D721Med (cell line): ENCODE measurements around the gene SHQ1.

Experiments
- DNase-seq: peaks from one replicate; pipeline ENCODE4 v3.0.0; 2011; ENCODE audit warnings: low spot score; ENCODE audit not compliant: insufficient read length
- FAIRE-seq: peaks from 2 replicates; lab custom pipeline; 2011; peaks lifted over from hg19 to GRCh38; lab: Jason Lieb, UNC
- TF ChIP-seq, protein P1 (sequence below): IDR thresholded peaks from 2 replicates; pipeline ENCODE4 v1.5.1; 2012; ENCODE audit warnings: mild to moderate bottlenecking, control low read depth; ENCODE audit not compliant: insufficient read depth; ENCODE audit errors: missing control alignments

SHQ1 gene

DNA sequence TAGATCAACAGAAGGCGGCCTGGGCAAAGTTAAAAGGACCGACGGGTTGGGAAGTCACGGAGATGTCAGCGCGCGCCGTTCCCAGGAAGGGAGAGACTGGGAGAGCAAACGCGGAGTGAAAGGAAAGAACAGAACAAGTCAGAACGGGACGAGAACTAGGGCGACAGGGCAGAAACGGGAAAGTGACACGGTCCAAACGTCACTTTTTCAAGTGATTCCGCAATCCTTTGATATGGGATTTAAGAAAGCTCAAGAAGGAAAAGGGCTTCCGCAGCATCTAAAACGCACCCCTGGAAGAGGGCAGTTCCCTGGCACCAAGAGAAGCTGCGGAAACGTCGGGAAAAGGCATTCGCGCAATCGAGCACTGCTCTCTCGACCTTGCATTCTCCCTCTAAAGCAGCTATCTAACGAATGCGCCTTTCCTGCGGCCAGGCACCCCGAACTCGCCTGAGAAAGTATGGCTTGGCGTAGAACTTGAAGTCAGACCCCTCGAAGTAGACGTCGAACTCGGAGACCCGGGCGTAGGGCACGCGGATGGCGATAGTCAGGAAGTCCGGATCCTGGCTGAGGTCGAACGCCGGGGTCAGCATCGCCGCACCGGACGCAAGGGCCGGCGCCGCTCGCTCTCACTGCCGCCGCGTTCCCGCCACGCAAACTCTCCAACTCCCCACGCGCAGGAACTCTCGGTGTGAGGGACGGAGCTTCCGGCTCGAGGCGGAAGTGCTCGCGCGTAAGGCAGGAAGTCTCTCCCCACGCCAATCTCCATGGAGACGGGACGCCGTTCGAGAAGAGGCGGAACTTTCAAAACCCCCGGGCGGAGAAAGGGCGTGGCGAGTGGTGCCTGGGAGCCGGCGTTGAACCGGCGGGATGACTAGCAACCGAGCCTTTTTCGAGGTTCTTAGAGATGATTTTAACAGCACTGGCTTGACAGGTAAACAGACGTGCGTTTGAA is at the start of gene SHQ1:
Gene SHQ1, minus strand, starts transcription at position 695 of the 952 bp plus-strand sequence. Its CDS starts 105 bp downstream, at position 590.
- TF ChIP-seq, protein P1, sequence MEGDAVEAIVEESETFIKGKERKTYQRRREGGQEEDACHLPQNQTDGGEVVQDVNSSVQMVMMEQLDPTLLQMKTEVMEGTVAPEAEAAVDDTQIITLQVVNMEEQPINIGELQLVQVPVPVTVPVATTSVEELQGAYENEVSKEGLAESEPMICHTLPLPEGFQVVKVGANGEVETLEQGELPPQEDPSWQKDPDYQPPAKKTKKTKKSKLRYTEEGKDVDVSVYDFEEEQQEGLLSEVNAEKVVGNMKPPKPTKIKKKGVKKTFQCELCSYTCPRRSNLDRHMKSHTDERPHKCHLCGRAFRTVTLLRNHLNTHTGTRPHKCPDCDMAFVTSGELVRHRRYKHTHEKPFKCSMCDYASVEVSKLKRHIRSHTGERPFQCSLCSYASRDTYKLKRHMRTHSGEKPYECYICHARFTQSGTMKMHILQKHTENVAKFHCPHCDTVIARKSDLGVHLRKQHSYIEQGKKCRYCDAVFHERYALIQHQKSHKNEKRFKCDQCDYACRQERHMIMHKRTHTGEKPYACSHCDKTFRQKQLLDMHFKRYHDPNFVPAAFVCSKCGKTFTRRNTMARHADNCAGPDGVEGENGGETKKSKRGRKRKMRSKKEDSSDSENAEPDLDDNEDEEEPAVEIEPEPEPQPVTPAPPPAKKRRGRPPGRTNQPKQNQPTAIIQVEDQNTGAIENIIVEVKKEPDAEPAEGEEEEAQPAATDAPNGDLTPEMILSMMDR, result no peak
- DNase-seq (peak; percentile 39), FAIRE-seq (no peak)

DNA sequence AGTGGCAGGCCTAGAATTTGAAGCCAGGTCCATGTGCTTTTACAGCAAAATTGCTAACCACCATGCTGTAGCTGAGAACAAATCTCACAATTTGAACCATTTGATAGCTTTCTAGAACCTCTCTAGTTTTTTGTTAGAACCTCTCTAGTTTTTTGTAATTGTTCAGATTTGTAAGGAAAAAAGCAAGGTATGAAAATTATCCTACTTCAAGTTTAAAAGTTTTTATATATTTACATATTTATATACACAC is 49.4 kb upstream of the SHQ1 start:
- TF ChIP-seq, protein P1, result no peak
- FAIRE-seq (no peak), DNase-seq (no peak)

DNA sequence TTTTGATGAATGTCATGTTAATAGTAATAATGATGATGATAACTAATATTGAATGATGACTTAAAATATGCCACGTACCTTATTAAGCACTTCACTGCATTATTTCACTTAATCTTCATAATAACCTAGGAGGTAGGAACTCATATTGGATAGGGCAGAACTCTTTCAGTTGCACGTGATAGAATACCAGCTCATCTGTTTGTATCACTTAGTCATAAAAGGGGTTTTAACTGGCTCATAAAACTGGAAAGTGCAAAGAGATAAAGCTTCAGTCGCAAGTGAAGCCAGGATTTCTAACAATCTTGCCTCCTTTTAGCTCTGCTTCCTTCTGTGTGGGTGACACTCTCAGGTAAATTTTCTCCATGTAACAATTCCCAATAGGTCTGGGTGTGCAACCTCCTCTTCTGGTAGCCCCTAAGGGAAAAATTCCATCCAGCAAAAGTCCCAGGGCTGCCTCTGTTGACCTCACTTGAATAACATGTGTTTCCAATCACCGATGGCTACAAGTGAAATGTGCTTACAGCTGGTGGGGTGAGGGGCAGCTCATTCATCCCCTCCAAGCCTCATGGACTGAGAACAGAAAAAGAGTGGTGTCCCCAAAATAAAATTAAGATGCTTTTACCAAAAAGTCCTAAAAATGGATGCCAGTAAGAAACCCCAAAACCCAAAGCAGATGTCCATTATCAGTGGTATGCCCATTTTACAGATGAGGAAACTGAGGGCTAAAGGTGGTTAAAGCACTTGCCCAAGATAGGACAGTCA is 48.9 kb upstream of the SHQ1 start:
- TF ChIP-seq, protein P1, result no peak
- FAIRE-seq, result no peak
- no peak for DNase-seq

DNA sequence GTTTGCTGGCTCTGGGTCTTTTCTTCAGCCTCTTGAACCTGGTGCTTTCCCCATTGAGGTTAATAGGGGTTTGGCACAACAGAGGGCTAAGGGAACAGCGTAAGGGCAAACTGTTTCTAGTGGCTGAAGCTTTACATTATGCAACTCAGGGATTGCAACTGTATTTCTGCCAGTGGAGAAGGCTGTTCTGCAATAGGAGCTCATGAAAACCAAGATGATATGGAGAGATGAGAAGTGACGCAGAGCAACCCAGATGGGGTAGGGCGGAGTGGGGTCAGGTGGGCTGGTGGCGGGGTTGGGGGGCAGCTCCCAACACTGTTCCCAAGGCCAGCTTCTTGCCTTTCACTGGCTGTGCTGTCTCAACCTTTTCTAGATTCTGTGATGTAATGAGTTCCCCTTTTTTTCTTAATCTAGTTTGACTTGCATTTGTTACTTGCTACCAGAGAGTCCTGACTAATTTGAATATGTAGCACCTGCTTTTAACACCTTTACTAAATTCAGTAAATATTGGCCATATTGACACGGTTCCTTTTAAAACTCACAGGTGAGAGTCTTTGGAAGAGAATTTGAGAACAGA is 46.8 kb upstream of the SHQ1 start:
- FAIRE-seq (no peak), DNase-seq (no peak)
- TF ChIP-seq, protein P1, result no peak

DNA sequence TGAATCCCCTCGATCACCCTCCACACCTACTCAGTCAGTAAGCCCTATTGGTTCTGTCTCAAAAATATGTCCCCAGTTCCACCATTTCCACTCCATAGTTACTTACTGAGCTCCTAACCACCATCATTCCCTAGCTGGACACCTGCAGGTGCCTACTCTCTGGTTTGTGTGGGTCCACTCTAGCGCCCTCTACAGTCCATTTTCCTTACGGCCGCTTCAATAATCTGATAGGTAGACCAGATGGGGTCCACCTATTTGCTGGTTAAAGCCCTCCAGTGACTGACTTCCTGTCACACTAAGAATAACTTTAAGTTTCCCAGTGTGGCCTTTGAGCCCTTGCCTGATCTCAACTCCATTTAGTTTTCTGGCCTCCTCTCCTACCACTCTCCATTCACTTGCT is 44.6 kb upstream of the SHQ1 start:
- FAIRE-seq (no peak), DNase-seq (no peak)
- TF ChIP-seq, protein P1, result no peak

DNA sequence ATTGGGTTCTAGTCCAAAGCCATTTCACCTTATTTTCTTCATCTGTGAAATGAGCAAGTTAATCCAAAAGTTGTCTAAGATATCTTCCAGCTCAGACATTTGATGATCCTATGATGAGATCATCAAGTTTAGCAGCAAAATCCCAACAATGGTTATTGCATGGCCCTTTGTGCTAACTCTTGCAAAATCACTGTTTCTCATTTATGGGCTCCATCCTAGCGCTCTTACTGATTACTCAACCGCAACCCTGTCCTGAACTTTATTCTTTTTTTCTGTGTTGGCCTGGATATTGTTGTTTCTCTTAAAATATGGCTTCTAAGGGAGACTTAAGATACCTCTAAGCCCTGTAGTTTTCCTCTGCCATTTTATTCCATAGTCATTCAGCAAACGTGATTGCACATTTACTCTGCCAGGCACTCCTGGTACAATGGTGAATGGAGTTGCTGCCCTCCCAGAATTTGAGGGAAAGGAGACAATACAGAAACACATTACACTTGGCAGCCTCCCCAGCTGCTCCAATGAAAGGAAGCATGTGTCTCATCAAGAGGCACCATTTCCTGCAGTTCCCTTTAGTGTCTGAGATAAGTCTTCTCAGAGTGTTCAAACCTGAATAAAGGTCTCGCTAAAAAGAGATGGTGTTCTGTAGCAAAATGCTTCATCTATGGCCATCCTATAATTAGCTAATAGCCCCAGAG is 44.0 kb upstream of the SHQ1 start:
- FAIRE-seq, result no peak
- TF ChIP-seq, protein P1, result no peak
- no peak for DNase-seq
